Hematopoietic multipotent progenitor cell treated with erythropoietin and hydrocortisone succinate and interleukin-3 and kit ligand, for 17 days (in vitro differentiated cells): ENCODE measurements around the gene CHRNB4.
"Not testable (repeated sequence)": the region's sequence is repeated elsewhere in the genome, so short reads cannot be mapped to it uniquely, and the experiment has no call there.

ENCODE experiments used
- DNase-seq: peaks from one replicate; pipeline ENCODE4 v3.0.0-alpha.2; 2015; ENCODE audit warnings: low spot score

Gene CHRNB4

GRCh38 chr15:78641102-78641748, at the start of gene CHRNB4:
Gene CHRNB4 (minus strand): TSS chr15:78641210. CDS start chr15:78641133, 77 bp downstream.
- DNase-seq, result no peak

- DNase-seq, result no peak
Measured at GRCh38 chr15:78689626-78690025, 48.6 kb upstream of the CHRNB4 start.

- no peak for DNase-seq
Measured at GRCh38 chr15:78685925-78686324, 44.9 kb upstream of the CHRNB4 start.

- no peak for DNase-seq
Measured at GRCh38 chr15:78685159-78685921, 44.3 kb upstream of the CHRNB4 start.

- DNase-seq, result no peak
Measured at GRCh38 chr15:78684657-78685056, 43.6 kb upstream of the CHRNB4 start.

- DNase-seq, result not testable (repeated sequence)
Measured at GRCh38 chr15:78683599-78683998, 42.6 kb upstream of the CHRNB4 start.

GRCh38 chr15:78682693-78683410, 41.8 kb upstream of the CHRNB4 start:
- no peak for DNase-seq

GRCh38 chr15:78682004-78682651, 41.1 kb upstream of the CHRNB4 start:
- no peak for DNase-seq

GRCh38 chr15:78681281-78682003, 40.4 kb upstream of the CHRNB4 start:
- no peak for DNase-seq

- no peak for DNase-seq
Measured at GRCh38 chr15:78680431-78681075, 39.5 kb upstream of the CHRNB4 start.

GRCh38 chr15:78679089-78679511, 38.1 kb upstream of the CHRNB4 start:
- no peak for DNase-seq

- DNase-seq, result no peak
Measured at GRCh38 chr15:78676424-78677110, 35.6 kb upstream of the CHRNB4 start.

GRCh38 chr15:78675617-78676360, 34.8 kb upstream of the CHRNB4 start:
- no peak for DNase-seq

GRCh38 chr15:78675206-78675605, 34.2 kb upstream of the CHRNB4 start:
- DNase-seq, result no peak

- no peak for DNase-seq
Measured at GRCh38 chr15:78673917-78674444, 33.0 kb upstream of the CHRNB4 start.

GRCh38 chr15:78673476-78673875, 32.5 kb upstream of the CHRNB4 start:
- DNase-seq, result no peak

GRCh38 chr15:78672285-78673014, 31.4 kb upstream of the CHRNB4 start:
- DNase-seq, result no peak

- DNase-seq, result no peak
Measured at GRCh38 chr15:78671626-78672211, 30.7 kb upstream of the CHRNB4 start.

- DNase-seq, result no peak
Measured at GRCh38 chr15:78668987-78669386, 28.0 kb upstream of the CHRNB4 start.
